ENCODE data around the gene FRRS1.

Gene FRRS1

GRCh38 chr1:99777752-99778151 is 11.3 kb upstream of the FRRS1 start:
- Histone ChIP-seq H2AFZ (ENCODE audit: low read depth, low read length) (no peak overlapping the region), H3K79me2 (ENCODE audit: low read length) (no peaks in the 10 kb centered on the region)

GRCh38 chr1:99776120-99776519 is 9.7 kb upstream of the FRRS1 start:
- Histone ChIP-seq H3K9me3 (ENCODE audit: insufficient read depth, low read length) (no peaks in the 10 kb centered on the region), H3K36me3 (replicated peaks; ENCODE audit: low read depth, low read length) (no peaks in the 10 kb centered on the region), H3K4me2 (ENCODE audit: low read length) (no peak overlapping the region), H3K9ac (ENCODE audit: low read length) (no peak overlapping the region), H2AFZ (ENCODE audit: low read depth, low read length) (no peak overlapping the region), H4K20me1 (ENCODE audit: insufficient read depth, low read length) (no peaks in the 10 kb centered on the region), H3K4me3 (ENCODE audit: low read length) (no peak overlapping the region), H3K27ac (ENCODE audit: low read length) (no peak overlapping the region), H3K79me2 (ENCODE audit: low read length) (no peaks in the 10 kb centered on the region), H3K27me3 (ENCODE audit: low read depth, low read length) (peaks cover 42% of the 10 kb centered on the region), H3K4me1 (ENCODE audit: low read length) (peaks cover 7% of the 10 kb centered on the region; the same call in 1 of the 2 replicates)
- TF ChIP-seq, protein P1, sequence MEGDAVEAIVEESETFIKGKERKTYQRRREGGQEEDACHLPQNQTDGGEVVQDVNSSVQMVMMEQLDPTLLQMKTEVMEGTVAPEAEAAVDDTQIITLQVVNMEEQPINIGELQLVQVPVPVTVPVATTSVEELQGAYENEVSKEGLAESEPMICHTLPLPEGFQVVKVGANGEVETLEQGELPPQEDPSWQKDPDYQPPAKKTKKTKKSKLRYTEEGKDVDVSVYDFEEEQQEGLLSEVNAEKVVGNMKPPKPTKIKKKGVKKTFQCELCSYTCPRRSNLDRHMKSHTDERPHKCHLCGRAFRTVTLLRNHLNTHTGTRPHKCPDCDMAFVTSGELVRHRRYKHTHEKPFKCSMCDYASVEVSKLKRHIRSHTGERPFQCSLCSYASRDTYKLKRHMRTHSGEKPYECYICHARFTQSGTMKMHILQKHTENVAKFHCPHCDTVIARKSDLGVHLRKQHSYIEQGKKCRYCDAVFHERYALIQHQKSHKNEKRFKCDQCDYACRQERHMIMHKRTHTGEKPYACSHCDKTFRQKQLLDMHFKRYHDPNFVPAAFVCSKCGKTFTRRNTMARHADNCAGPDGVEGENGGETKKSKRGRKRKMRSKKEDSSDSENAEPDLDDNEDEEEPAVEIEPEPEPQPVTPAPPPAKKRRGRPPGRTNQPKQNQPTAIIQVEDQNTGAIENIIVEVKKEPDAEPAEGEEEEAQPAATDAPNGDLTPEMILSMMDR (IDR thresholded peaks at IDR 0.05; ENCODE audit: low read depth, low read length), result no peak
- TF ChIP-seq EZH2phosphoT487 (IDR thresholded peaks at IDR 0.05; ENCODE audit: low read depth), result no peak

More at GRCh38 chr1:99777752-99778151, 11.3 kb upstream of the FRRS1 start:
- Histone ChIP-seq H3K27ac (ENCODE audit: low read length) (no peak overlapping the region), H3K36me3 (replicated peaks; ENCODE audit: low read depth, low read length) (no peaks in the 10 kb centered on the region), H3K9me3 (ENCODE audit: insufficient read depth, low read length) (no peaks in the 10 kb centered on the region), H4K20me1 (ENCODE audit: insufficient read depth, low read length) (no peaks in the 10 kb centered on the region), H3K4me1 (ENCODE audit: low read length) (peaks cover 7% of the 10 kb centered on the region; the same call in 1 of the 2 replicates), H3K9ac (ENCODE audit: low read length) (no peak overlapping the region), H3K4me3 (ENCODE audit: low read length) (no peak overlapping the region), H3K4me2 (ENCODE audit: low read length) (no peak overlapping the region), H3K27me3 (ENCODE audit: low read depth, low read length) (peaks cover 58% of the 10 kb centered on the region)
- TF ChIP-seq, protein P1 (IDR thresholded peaks at IDR 0.05; ENCODE audit: low read depth, low read length), result no peak
- TF ChIP-seq EZH2phosphoT487 (IDR thresholded peaks at IDR 0.05; ENCODE audit: low read depth), result no peak

- peaks cover 19% of the 10 kb centered on the region for H3K27me3 ChIP-seq (ENCODE audit: low read depth, low read length)
- H3K4me1 ChIP-seq (ENCODE audit: low read length), result peaks cover 7% of the 10 kb centered on the region; the same call in 1 of the 2 replicates
- H3K9ac ChIP-seq (ENCODE audit: low read length), result no peak overlapping the region
- TF ChIP-seq, protein P1 (IDR thresholded peaks at IDR 0.05; ENCODE audit: low read depth, low read length), result no peak
- no peak overlapping the region for H2AFZ ChIP-seq (ENCODE audit: low read depth, low read length)
- no peak overlapping the region for H3K4me3 ChIP-seq (ENCODE audit: low read length)
- H3K9me3 ChIP-seq (ENCODE audit: insufficient read depth, low read length), result no peaks in the 10 kb centered on the region
- no peak overlapping the region for H3K4me2 ChIP-seq (ENCODE audit: low read length)
- H3K36me3 ChIP-seq (replicated peaks; ENCODE audit: low read depth, low read length), result no peaks in the 10 kb centered on the region
- no peaks in the 10 kb centered on the region for H3K79me2 ChIP-seq (ENCODE audit: low read length)
- no peaks in the 10 kb centered on the region for H4K20me1 ChIP-seq (ENCODE audit: insufficient read depth, low read length)
- H3K27ac ChIP-seq (ENCODE audit: low read length), result no peak overlapping the region
Measured at GRCh38 chr1:99772809-99773208, 6.4 kb upstream of the FRRS1 start.

DNA sequence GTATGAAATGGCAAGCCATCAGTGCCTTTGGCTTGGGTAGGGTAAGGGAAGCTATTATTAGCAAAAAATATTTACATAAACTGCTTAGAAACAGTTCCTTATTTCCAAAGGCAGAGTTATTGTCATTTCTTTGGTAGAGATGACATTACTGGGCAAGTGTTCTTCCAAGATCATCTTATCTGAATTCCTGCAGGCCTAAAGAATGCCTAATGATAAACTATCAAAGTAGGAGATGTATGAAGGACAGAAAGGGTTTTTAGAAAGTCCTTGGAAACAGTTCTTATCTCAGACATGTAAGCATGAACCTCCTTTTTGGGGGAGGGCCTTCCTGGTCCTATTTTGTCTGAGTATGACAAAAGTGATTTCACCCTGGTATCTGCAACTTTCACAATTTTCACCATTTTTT is 5.1 kb upstream of the FRRS1 start:
- no peaks in the 10 kb centered on the region for H3K36me3 ChIP-seq (replicated peaks; ENCODE audit: low read depth, low read length)
- no peak overlapping the region for H2AFZ ChIP-seq (ENCODE audit: low read depth, low read length)
- no peak overlapping the region for H3K4me3 ChIP-seq (ENCODE audit: low read length)
- no peaks in the 10 kb centered on the region for H3K9me3 ChIP-seq (ENCODE audit: insufficient read depth, low read length)
- H3K27ac ChIP-seq (ENCODE audit: low read length), result no peak overlapping the region
- H3K79me2 ChIP-seq (ENCODE audit: low read length), result no peaks in the 10 kb centered on the region
- H3K4me2 ChIP-seq (ENCODE audit: low read length), result no peak overlapping the region
- H3K9ac ChIP-seq (ENCODE audit: low read length), result no peak overlapping the region
- TF ChIP-seq, protein P1 (IDR thresholded peaks at IDR 0.05; ENCODE audit: low read depth, low read length), result no peak
- peaks cover 15% of the 10 kb centered on the region for H3K27me3 ChIP-seq (ENCODE audit: low read depth, low read length)
- no peaks in the 10 kb centered on the region for H4K20me1 ChIP-seq (ENCODE audit: insufficient read depth, low read length)
- peaks cover 13% of the 10 kb centered on the region for H3K4me1 ChIP-seq (ENCODE audit: low read length)

All from OCI-LY3 (cell line).